Activated CD4-positive, CD25-positive, alpha-beta regulatory T cell (primary cell): ENCODE results near the gene EYA2.

Experiments
- DNase-seq, 4 experiments: peaks; one replicate each; lab custom pipeline; 2025; lab: John Stamatoyannopoulos, UW

Gene EYA2

GRCh38 chr20:47141941-47142773 lies 247.5 kb downstream of the EYA2 start:
- no peak for DNase-seq

GRCh38 chr20:47142774-47143170 lies 248.1 kb downstream of the EYA2 start:
- DNase-seq = no peak

GRCh38 chr20:47143657-47144056 lies 249.0 kb downstream of the EYA2 start:
- DNase-seq = no peak

DNA sequence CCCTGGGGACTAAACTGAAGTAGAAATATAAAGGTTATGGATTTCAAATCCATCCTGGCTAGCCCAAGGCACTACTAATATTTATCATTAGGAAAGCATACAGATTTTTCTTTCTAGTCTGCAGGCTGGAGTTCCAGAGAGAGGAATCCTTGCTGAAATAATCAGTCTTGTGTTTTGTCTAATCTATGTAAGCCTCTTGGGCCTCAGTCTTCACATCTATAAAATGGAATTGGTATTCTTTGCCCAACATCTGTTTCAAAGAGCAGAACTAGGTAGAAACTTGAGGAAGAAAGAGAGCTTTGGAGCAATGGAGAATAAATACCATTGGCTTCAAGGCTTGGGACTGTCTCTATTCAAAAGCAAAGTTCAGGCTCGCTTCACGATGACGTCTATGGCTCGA lies 249.8 kb downstream of the EYA2 start:
- DNase-seq = no peak

DNA sequence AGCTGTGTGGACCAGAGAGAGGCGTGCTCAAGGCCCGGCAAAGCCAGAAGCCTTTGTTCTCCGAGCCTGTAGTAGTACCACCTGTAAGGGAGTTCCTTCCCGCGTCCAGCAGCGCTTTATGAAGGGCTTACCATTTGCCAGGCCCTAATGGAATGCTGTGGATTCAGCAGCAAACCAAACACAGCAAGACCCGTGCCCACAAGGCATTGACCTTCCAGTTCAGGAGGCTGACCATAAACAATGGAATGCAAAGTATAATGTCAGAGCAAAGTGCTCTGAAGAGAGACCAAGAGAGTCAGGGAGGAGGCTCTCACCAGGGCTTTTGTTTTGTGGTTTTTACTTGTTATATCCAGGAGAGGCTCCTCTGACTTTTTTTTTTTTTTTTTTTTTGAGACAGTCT lies 252.0 kb downstream of the EYA2 start:
- DNase-seq = no peak

- DNase-seq = no peak
These were observed 253.4 kb downstream of the EYA2 start for GRCh38 chr20:47148059-47148458.

DNA sequence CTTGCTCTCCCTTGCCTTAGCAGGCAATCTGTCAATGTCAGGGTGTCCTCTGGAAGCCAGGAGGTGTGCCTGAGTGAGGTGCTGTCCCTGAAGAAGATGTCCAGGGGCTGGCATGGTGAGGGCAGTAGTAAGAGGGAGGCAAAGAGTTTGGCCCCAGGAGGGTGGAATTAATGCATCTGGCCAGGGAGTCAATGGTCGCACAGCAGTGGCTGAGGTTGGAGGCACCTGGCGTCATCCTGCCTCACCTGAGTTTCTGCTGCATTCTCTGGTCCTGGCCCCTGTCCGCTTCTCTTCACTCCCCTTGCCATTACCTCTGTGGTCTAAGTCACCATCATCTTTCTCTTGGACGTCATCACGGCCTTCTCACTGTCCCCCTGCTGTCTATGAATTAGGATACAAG lies 255.3 kb downstream of the EYA2 start:
- DNase-seq = no peak

DNA sequence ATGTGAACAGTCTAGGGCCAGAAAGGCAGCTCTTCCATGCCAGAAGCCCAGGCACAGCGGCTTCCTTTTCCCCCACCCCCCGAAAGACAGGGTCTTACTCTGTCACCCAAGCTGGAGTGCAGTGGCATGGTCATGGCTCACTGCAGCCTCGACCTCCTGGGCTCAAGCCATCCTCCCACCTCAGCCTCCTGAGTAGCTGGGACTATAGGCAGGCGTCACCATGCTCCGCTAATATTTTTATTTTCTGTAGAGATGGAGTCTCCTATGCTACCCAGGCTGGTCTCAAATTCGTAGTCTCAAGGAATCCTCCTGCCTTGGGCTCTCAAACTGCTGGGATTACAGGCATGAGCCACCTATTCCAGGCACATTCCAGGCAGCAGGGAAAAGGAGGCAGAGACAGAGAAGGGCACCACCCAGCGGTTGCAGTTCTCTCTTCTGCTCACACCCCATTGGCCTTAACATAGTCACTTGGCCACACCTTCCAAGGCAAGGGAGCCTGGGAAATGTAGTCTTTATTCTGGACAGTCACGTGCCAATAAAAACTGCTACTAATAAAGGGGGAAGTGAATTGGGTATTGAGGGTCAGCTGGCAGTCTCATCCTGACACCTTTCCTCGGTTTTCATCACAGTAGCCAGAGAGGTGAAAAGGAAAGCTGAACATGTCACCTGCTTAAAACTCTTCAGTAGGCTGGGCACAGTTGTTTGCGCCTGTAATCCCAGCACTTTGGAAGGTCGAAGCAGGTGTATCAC lies 255.9 kb downstream of the EYA2 start:
- no peak for DNase-seq

GRCh38 chr20:47152068-47152467 lies 257.4 kb downstream of the EYA2 start:
- DNase-seq = no peak

DNA sequence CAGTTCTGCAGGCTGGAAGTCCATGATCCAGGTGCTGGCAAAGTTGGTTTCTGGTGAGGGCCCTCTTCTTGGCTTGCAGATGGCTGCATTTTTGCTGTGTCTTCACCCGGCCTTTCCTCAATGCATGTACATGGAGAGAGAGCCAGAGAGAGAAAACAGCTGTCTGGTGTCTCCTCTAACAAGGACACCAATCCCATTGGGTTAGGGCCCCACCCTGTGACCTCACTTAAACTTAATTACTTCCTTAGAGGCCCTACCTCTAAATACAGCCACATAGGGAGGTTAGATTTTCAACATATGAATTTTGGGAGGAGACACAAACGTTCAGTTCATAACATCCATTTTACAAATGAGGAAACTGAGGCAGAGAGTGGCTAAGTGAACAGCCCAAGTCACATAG lies 259.4 kb downstream of the EYA2 start:
- DNase-seq = no peak

DNA sequence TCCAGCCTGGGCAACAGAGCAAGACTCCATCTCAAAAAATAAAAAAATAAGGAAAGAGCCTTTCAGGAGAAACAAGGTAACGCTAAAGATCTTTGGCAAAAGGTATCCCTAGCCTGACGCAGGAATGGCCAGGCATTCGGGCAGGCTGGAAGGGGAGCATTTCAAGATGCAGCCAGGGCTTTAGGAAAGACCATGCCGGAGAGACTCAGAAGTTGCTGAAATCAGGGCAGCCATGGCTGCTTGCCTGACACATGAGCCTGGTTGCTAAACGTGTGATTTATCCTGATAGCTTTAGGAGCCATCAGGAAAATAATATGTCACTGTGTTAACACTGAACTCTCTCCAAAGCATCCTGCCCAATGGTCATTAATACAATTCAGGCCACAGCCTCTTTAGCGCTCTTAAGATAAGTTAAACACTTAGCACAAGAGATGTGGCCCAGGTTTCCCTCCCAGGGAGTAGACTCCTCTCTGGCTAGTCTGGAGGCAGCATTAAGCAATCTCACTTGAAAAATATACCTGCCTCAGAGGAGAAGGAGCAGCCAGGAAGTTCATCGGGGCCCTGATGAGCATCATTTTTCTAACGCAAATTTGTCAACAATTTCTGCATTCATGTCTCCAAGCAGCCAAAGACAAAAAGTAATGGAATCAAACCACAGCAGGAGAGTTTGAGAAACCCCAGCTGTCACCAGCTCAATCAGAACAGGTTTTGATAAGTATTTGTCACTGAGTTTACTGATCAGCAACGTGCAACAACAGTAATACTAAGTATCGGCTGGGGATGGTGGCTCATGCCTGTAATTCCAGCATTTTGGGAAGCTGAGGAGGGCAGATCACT lies 261.9 kb downstream of the EYA2 start:
- DNase-seq = no peak

DNA sequence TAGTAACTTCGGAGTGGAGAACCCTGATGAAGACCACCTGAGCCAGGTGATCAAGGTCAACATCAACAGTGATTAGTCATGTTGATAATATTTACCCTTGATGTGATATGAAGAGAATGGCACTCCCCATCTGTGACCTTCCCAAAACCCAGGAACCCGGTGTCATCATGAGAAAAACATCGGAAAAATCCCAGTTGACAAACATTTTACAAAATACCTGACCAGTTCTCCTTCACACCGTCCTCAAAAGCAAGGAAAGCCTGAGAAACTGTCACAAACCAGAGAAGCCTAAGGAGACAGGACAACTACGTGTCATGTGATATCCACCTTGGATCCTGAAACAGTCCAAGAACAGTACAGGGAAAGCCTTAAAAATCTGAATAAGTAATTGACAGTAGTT lies 264.5 kb downstream of the EYA2 start:
- DNase-seq = no peak

GRCh38 chr20:47160240-47160639 lies 265.6 kb downstream of the EYA2 start:
- DNase-seq = no peak

DNA sequence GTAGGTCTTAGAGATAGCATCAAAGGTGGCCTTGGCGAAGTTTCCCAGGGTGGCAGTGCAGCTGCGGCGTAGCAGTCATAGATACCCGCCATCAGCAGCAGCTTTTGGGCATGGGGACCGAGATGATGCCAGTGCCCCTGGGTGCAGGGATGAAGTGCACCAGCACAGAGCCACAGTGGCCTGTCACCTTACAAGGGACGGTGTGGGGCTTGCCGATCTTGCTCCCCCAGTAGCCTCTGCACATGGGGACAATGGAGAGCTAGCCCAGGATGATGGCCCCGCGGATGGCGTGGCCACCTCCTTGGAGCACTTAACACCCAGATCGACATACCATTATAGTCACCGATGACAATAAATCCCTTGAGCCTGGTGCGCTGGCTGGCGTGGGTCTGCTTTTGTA lies 266.3 kb downstream of the EYA2 start:
- no peak for DNase-seq

DNA sequence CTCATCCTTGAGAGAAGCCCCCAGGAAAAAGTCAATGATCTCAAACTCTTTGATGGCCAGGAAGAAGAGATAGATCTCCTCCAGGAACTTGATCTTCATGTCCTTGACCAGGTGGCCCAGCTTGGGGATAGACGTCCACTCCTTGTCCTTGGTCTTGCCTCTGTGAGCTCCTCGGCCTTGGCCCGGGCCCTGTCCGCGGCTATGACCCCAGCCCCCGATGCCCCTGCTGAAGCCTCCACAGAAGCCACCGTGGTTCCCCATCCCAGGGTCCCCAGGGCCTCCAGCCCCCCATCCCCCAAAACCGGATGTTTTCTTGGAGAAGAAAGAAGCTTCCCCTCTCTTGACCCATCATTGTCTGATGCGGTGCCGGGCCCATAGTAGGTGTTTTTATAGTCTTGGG lies 266.8 kb downstream of the EYA2 start:
- no peak for DNase-seq

GRCh38 chr20:47164140-47164539 lies 269.5 kb downstream of the EYA2 start:
- no peak for DNase-seq

DNA sequence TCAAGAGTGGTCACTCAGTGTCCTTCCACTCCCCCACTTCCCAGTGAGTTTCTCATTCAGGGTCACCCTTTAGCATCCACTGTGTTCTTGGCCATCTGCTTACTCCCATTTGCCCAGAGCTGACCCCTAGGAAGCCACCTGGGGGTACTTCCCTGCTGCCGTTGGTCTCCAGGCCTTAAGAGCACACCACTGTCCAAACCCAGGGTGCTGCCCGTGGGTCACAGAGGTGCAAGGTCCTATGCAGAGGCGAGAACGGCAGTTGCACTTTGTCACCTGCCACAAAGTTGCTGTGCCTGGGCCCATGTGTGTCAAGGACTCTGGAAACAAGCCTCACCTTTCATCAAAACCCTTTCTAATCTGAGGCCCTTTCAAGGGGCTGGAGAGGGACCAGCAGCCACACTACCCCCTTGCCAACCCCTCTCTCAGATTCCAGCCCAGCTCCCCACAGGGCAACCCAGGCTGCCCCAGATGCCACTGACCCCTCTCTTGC lies 270.8 kb downstream of the EYA2 start:
- no peak for DNase-seq

- DNase-seq = no peak
These were observed 273.2 kb downstream of the EYA2 start for GRCh38 chr20:47167846-47168245.

- no peak for DNase-seq
These were observed 277.9 kb downstream of the EYA2 start for GRCh38 chr20:47172579-47172978.

DNA sequence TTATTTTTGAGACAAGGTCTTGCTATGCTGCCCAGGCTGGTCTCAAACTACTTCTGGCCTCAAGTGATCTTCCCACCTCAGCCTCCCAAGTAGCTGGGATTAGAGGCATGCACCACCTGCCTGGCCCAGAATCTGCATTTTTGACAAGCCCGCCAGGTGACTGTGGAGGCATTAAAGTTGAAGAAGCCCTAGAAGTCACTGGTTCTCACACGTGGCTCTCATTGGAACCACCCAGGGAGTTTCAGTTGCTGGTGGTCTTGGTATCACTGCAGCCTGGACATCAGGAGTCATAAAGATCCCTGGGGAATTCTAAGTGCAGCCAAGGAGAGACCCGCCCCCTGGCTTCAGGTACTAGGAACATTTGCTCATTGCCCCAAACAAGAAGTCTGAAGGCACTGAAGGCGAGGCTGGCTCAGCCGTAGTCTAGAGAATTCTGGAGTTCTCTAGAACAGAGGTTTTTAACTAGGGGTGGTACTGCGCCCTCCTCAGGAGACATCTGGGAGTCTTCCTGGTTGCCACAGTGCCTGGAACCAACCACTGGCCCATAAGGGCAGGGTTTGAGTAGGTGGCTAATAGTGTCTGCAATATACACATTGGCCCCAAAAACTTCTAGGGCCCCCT lies 279.1 kb downstream of the EYA2 start:
- no peak for DNase-seq

DNA sequence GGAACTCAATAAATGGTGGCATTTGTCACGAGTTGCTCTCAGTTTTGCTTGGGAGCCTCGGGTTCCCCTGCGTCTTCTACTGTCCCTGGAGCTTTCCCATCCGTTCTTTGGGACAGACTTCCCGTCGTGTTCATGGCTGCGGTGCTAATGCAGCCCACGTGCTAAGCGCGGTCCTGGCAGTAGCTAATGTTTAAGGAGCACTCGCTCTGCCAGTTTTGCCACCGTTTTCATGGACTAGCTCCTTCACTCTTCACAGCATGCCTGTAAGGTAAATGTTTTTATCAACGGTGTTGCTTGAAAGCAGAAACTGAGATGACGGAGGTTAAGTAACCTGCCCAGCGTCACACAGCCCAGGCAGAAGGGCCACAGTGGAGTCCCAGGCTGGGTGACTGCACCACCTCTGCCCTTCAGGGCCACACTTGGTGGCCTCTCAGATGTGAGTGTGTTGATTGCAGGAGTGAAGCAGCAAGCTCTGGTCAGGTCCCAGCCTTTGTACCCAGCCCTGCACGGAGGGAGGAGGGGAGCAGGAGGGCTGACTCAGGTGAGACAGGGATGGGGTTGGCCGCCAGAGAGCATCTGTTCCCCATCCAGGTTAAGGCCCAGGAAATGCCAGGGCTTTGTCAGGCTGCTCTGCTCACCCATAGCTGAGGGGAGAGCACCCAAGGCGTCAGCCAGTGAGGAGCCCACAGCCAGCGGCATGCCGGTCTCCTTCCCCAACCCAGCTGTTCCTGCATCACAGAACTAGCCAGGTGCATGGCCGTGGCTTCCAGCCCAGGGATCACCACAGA lies 280.0 kb downstream of the EYA2 start:
- no peak for DNase-seq
